Measurements from ENCODE around the gene MGAT5B. TPM values are rescaled to one million over a fixed set of nuclear protein-coding genes. Genes with fewer than 3 reads are reported as not detected.

Gene MGAT5B
- total and polyA plus RNA-seq, 2 experiments from 2014 or later, result 0.11 to 0.16 TPM

DNA sequence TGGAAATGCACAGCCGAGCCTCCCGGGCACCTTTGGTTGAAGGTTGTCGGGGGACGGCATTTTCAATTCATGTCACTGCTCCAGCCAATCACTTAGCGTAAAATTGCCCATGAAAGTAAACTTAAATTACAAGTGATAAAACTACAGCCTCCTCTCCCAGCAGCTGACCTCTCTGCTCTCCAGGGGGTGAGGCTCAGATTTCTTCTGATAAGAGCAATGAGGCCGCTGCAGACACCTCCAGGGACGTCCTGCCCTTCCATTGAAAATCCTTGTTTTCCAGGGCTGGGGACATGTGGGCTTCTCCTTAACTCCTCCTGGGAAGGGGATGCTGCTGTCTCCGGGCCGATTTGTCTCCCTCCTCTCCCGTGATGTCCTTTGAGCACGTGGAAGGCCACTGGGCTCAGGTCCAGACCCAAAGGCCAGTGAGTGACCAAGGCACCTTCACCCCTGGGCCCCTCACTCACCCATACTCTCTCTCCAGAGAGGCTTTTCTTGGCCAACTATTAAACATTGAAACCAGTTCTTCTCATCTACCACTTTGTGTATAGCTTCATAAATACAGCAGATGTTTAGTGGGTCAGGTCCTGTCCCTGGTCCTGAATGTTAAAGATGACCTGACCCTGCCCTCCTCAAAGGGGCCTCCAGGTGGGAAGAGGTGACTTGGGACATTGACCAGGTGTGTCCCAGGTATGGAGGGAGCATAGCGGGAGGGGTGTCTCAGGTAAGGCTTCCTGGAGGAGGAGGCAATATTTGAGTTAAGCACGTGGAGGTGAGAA is 52.3 kb downstream of the MGAT5B start:
- H3K27ac ChIP-seq, result no peak overlapping the region
- no peaks in the 10 kb centered on the region for H3K79me2 ChIP-seq (ENCODE audit: insufficient read depth)
- peaks cover 37% of the 10 kb centered on the region for H3K27me3 ChIP-seq (replicated peaks; ENCODE audit: insufficient read depth)
- no peak overlapping the region for H3K9ac ChIP-seq
- H3K4me2 ChIP-seq (ENCODE audit: unreplicated experiment), result no peak overlapping the region
- no peak overlapping the region for H3K4me3 ChIP-seq
- H3K9me2 ChIP-seq (ENCODE audit: insufficient read depth), result no peaks in the 10 kb centered on the region
- 30 to 42% methylated on average over 13 of the region's 13 CpGs for WGBS, 2 experiments (ENCODE audit: low coverage in 1 of 2, low lambda C conversion rate in 2 of 2, missing lambda C conversion rate in 2 of 2)
- no peaks in the 10 kb centered on the region for H3F3A ChIP-seq (ENCODE audit: insufficient read depth)
- no peak for DNase-seq
- in situ Hi-C loops (cut with MboI), result no loop called here
- H3K36me3 ChIP-seq (ENCODE audit: low read depth), result no peaks in the 10 kb centered on the region
- TF ChIP-seq EZH2phosphoT487 (IDR thresholded peaks at IDR 0.05; ENCODE audit: insufficient read depth, low read depth), result no peak
- no peak for TF ChIP-seq EZH2 (IDR thresholded peaks at IDR 0.05; ENCODE audit: insufficient read depth, poor library complexity, severe bottlenecking)
- H4K20me1 ChIP-seq (ENCODE audit: insufficient read depth), result no peaks in the 10 kb centered on the region
- no peaks in the 10 kb centered on the region for H3K9me3 ChIP-seq (ENCODE audit: low read depth)
- H3K4me1 ChIP-seq (ENCODE audit: insufficient read depth), result no peaks in the 10 kb centered on the region
- no peak overlapping the region for H2AFZ ChIP-seq

DNA sequence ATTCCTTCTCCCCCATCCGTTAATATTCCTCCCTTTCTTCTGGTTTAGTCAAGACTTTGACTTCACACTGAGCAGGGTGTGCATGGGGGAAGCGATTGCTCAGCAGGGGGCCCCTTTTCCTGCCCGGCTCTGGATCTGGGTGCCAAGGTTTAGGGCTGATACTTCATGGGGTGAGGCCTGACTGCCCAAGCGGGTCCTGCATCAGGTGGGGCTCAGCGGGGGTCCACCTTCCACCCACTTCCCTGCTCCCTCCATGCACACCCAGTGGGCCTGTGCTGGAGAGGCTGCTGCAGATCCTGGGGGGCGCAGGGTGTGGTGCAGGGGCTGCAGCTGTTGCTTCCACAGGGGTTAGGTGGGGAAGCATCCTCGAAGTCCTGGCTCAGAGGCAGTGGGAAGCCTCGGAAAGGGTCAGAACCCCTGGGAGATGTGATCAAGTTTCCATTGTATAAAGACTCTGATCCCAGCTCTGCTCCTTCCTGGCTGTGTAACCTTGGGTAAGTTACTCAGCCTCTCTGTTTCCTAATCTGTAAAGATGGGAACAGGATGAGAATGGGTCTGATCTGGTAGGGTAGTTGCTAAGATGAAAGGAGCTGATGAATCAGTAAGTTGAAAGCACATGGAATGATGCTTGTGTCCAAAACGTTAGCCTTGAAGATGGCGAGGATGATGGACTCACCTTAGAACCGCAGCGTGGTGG is 53.3 kb downstream of the MGAT5B start:
- H3K4me3 ChIP-seq, result no peak overlapping the region
- TF ChIP-seq EZH2phosphoT487 (IDR thresholded peaks at IDR 0.05; ENCODE audit: insufficient read depth, low read depth) (no peak), EZH2 (IDR thresholded peaks at IDR 0.05; ENCODE audit: insufficient read depth, poor library complexity, severe bottlenecking) (no peak)
- no peaks in the 10 kb centered on the region for H3K9me3 ChIP-seq (ENCODE audit: low read depth)
- H4K20me1 ChIP-seq (ENCODE audit: insufficient read depth), result no peaks in the 10 kb centered on the region
- no peaks in the 10 kb centered on the region for H3K36me3 ChIP-seq (ENCODE audit: low read depth)
- no peak overlapping the region for H2AFZ ChIP-seq
- no peaks in the 10 kb centered on the region for H3K79me2 ChIP-seq (ENCODE audit: insufficient read depth)
- H3K9me2 ChIP-seq (ENCODE audit: insufficient read depth), result no peaks in the 10 kb centered on the region
- in situ Hi-C loops (cut with MboI), result no loop called here
- no peak for DNase-seq
- H3K27me3 ChIP-seq (replicated peaks; ENCODE audit: insufficient read depth), result peaks cover 39% of the 10 kb centered on the region
- no peak overlapping the region for H3K9ac ChIP-seq
- no peak overlapping the region for H3K4me2 ChIP-seq (ENCODE audit: unreplicated experiment)
- 42 to 53% methylated on average over 12 of the region's 12 CpGs for WGBS, 2 experiments (ENCODE audit: low coverage in 1 of 2, low lambda C conversion rate in 2 of 2, missing lambda C conversion rate in 2 of 2)
- H3K4me1 ChIP-seq (ENCODE audit: insufficient read depth), result no peaks in the 10 kb centered on the region
- no peak overlapping the region for H3K27ac ChIP-seq
- no peaks in the 10 kb centered on the region for H3F3A ChIP-seq (ENCODE audit: insufficient read depth)

GRCh38 chr17:76922084-76922483 is 53.9 kb downstream of the MGAT5B start:
- no peaks in the 10 kb centered on the region for H3K79me2 ChIP-seq (ENCODE audit: insufficient read depth)
- no peak overlapping the region for H3K9ac ChIP-seq
- no peaks in the 10 kb centered on the region for H3K4me1 ChIP-seq (ENCODE audit: insufficient read depth)
- peaks cover 37% of the 10 kb centered on the region for H3K27me3 ChIP-seq (replicated peaks; ENCODE audit: insufficient read depth)
- no peaks in the 10 kb centered on the region for H3K36me3 ChIP-seq (ENCODE audit: low read depth)
- no peaks in the 10 kb centered on the region for H3K9me3 ChIP-seq (ENCODE audit: low read depth)
- H3F3A ChIP-seq (ENCODE audit: insufficient read depth), result no peaks in the 10 kb centered on the region
- in situ Hi-C loops (cut with MboI), result no loop called here
- 41 to 42% methylated on average over 1 of the region's 1 CpG for WGBS, 2 experiments (ENCODE audit: low coverage in 1 of 2, low lambda C conversion rate in 2 of 2, missing lambda C conversion rate in 2 of 2)
- no peak overlapping the region for H3K4me2 ChIP-seq (ENCODE audit: unreplicated experiment)
- H3K9me2 ChIP-seq (ENCODE audit: insufficient read depth), result no peaks in the 10 kb centered on the region
- no peak overlapping the region for H3K4me3 ChIP-seq
- DNase-seq, result no peak
- no peak overlapping the region for H3K27ac ChIP-seq
- no peak for TF ChIP-seq EZH2 (IDR thresholded peaks at IDR 0.05; ENCODE audit: insufficient read depth, poor library complexity, severe bottlenecking)
- no peak for TF ChIP-seq EZH2phosphoT487 (IDR thresholded peaks at IDR 0.05; ENCODE audit: insufficient read depth, low read depth)
- no peaks in the 10 kb centered on the region for H4K20me1 ChIP-seq (ENCODE audit: insufficient read depth)
- no peak overlapping the region for H2AFZ ChIP-seq

GRCh38 chr17:76922967-76923366 is 54.8 kb downstream of the MGAT5B start:
- H3K9me3 ChIP-seq (ENCODE audit: low read depth), result no peaks in the 10 kb centered on the region
- H3K9ac ChIP-seq, result no peak overlapping the region
- TF ChIP-seq EZH2 (IDR thresholded peaks at IDR 0.05; ENCODE audit: insufficient read depth, poor library complexity, severe bottlenecking), result no peak
- no peak for TF ChIP-seq EZH2phosphoT487 (IDR thresholded peaks at IDR 0.05; ENCODE audit: insufficient read depth, low read depth)
- no peaks in the 10 kb centered on the region for H3K36me3 ChIP-seq (ENCODE audit: low read depth)
- H3K9me2 ChIP-seq (ENCODE audit: insufficient read depth), result no peaks in the 10 kb centered on the region
- H3K27me3 ChIP-seq (replicated peaks; ENCODE audit: insufficient read depth), result peaks cover 29% of the 10 kb centered on the region
- no peak overlapping the region for H3K27ac ChIP-seq
- no peaks in the 10 kb centered on the region for H3F3A ChIP-seq (ENCODE audit: insufficient read depth)
- no peaks in the 10 kb centered on the region for H3K4me1 ChIP-seq (ENCODE audit: insufficient read depth)
- H3K79me2 ChIP-seq (ENCODE audit: insufficient read depth), result no peaks in the 10 kb centered on the region
- no peak overlapping the region for H3K4me3 ChIP-seq
- no peak overlapping the region for H3K4me2 ChIP-seq (ENCODE audit: unreplicated experiment)
- no peak overlapping the region for H2AFZ ChIP-seq
- DNase-seq, result no peak
- in situ Hi-C loops (cut with MboI), result no loop called here
- H4K20me1 ChIP-seq (ENCODE audit: insufficient read depth), result no peaks in the 10 kb centered on the region
- WGBS, 2 experiments (ENCODE audit: low coverage in 1 of 2, low lambda C conversion rate in 2 of 2, missing lambda C conversion rate in 2 of 2), result 69 to 71% methylated on average over 13 of the region's 13 CpGs
